Vagina (tissue), 2 donors: ENCODE data around the gene IGF2BP1. TPM values are rescaled to one million over a fixed set of nuclear protein-coding genes. Genes with fewer than 3 reads are reported as not detected.

Experiments used
- DNase-seq, 2 donors: peaks; one replicate each; pipeline ENCODE4 v3.0.0-alpha.2; 2017; ENCODE audit errors: extremely low spot score in 2 of 2
- H3K27ac ChIP-seq: fragments of 200-600 bp; sonication (generic); one replicate; pipeline ENCODE4 v1.5.1; 2019
- H3K27me3 ChIP-seq: fragments of 200-600 bp; sonication (generic); one replicate; pipeline ENCODE4 v1.5.1; 2019
- H3K36me3 ChIP-seq, 2 donors: fragments of 200-600 bp; sonication (generic); one replicate each; pipeline ENCODE4 v1.5.1; 2017 to 2019
- H3K4me1 ChIP-seq: fragments of 200-600 bp; sonication (generic); one replicate; pipeline ENCODE4 v1.5.1; 2019
- H3K4me3 ChIP-seq, 2 donors: fragments of 200-600 bp; sonication (generic); 1 replicate in 1 of 2; 2 replicates in 1 of 2; pipeline ENCODE4 v1.5.1; 2016 to 2019
- H3K9me3 ChIP-seq: fragments of 200-600 bp; sonication (generic); one replicate; pipeline ENCODE4 v1.5.1; 2019
- POLR2A ChIP-seq, 2 donors: fragments of 450-650 bp; IDR thresholded peaks; one replicate each; pipeline ENCODE4 v1.6.1; 2017; ENCODE audit warnings: antibody characterized with exemption in 2 of 2, mild to moderate bottlenecking in 2 of 2, moderate library complexity in 2 of 2
- POLR2AphosphoS5 ChIP-seq, 2 donors: sonication (generic); formaldehyde crosslinking; IDR thresholded peaks; one replicate each; pipeline ENCODE4 v1.9.0; 2017; ENCODE audit warnings: antibody characterized with exemption in 2 of 2, mild to moderate bottlenecking in 2 of 2, low read depth in 1 of 2; ENCODE audit not compliant: insufficient read depth in 1 of 2
- intact Hi-C: fragments of 100-400 bp; cut with DNase I; formaldehyde crosslinking; loops from one replicate; pipeline ENCODE4 v1.15.1; 2023
- total RNA-seq: library from RNA; depleted of rRNA; stranded (reverse); fragments of >200 nt; gene quantifications from one replicate; pipeline ENCODE4 v1.2.3, GENCODE V29; 2016
- TF ChIP-seq, protein P1 (sequence below), 3 experiments: fragments of 450-650 bp in 2 of 3; fragments of 200-600 bp in 1 of 3; sonication (generic) in 1 of 3; IDR thresholded peaks; one replicate each; pipeline ENCODE4 v1.5.1; 2017 to 2019; ENCODE audit warnings: antibody characterized with exemption in 3 of 3, mild to moderate bottlenecking in 2 of 3, moderate library complexity in 2 of 3

The IGF2BP1 gene
- total RNA-seq, 1 donor from 2014 or later, result not detected

DNA sequence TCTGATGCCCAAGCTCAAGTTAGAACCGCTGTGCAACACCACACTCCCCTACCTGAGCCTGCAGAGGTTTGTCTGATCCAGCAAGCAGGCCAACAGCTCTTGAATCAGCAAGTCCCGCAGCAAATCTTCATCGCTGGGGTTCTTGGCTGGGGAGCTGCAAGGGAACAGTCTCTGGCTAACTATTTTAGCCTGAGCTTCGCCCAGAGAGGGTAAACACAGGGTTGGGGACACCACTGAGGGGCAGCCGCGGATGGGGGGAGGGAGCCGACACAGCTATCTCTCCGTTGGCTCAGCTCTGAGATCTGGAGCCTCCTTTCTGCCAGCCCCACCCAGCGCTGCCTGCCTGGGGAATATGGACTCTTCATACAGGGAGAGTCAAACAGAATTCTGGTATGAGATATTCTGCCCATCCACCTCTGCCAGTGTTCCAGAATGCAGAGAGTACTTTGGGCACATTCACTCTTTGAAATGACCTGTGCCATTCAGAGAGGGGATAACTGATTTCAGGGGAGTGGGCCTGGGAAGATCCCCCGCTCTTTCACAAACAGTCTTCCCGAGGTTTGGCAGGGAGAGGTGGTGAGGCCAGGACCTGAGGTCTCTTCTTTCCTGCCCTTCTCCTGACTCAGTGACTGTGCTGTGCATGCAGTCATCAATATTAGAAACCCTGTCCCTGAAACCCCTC lies 36.2 kb upstream of the IGF2BP1 start:
- no peak overlapping the region for H3K4me3 ChIP-seq
- TF ChIP-seq POLR2A (IDR thresholded peaks at IDR 0.05) (no peak), POLR2AphosphoS5 (IDR thresholded peaks at IDR 0.05; ENCODE audit: insufficient read depth in 1 of 2, low read depth in 1 of 2) (no peak)
- TF ChIP-seq, protein P1, sequence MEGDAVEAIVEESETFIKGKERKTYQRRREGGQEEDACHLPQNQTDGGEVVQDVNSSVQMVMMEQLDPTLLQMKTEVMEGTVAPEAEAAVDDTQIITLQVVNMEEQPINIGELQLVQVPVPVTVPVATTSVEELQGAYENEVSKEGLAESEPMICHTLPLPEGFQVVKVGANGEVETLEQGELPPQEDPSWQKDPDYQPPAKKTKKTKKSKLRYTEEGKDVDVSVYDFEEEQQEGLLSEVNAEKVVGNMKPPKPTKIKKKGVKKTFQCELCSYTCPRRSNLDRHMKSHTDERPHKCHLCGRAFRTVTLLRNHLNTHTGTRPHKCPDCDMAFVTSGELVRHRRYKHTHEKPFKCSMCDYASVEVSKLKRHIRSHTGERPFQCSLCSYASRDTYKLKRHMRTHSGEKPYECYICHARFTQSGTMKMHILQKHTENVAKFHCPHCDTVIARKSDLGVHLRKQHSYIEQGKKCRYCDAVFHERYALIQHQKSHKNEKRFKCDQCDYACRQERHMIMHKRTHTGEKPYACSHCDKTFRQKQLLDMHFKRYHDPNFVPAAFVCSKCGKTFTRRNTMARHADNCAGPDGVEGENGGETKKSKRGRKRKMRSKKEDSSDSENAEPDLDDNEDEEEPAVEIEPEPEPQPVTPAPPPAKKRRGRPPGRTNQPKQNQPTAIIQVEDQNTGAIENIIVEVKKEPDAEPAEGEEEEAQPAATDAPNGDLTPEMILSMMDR (IDR thresholded peaks at IDR 0.05), result no peak
- H3K27ac ChIP-seq, result no peak overlapping the region
- H3K4me1 ChIP-seq, result no peaks in the 10 kb centered on the region
- no peaks in the 10 kb centered on the region for H3K9me3 ChIP-seq
- no peaks in the 10 kb centered on the region for H3K27me3 ChIP-seq
- no peak for DNase-seq
- no peaks in the 10 kb centered on the region for H3K36me3 ChIP-seq
- intact Hi-C loops, result loop anchor here (10.0 kb wide), 1 partner anchor 64 kb away; no protein-coding TSS in a partner anchor

GRCh38 chr17:48961516-48962233 lies 35.5 kb upstream of the IGF2BP1 start:
- H3K4me1 ChIP-seq, result no peaks in the 10 kb centered on the region
- intact Hi-C loops, result loop anchor here (10.0 kb wide), 1 partner anchor 63 kb away; no protein-coding TSS in a partner anchor
- no peak overlapping the region for H3K4me3 ChIP-seq
- no peaks in the 10 kb centered on the region for H3K9me3 ChIP-seq
- no peaks in the 10 kb centered on the region for H3K27me3 ChIP-seq
- H3K27ac ChIP-seq, result no peak overlapping the region
- TF ChIP-seq POLR2AphosphoS5 (IDR thresholded peaks at IDR 0.05; ENCODE audit: insufficient read depth in 1 of 2, low read depth in 1 of 2), result no peak
- no peak for TF ChIP-seq POLR2A (IDR thresholded peaks at IDR 0.05)
- TF ChIP-seq, protein P1 (IDR thresholded peaks at IDR 0.05), result no peak
- no peaks in the 10 kb centered on the region for H3K36me3 ChIP-seq
- no peak for DNase-seq

- Histone ChIP-seq H3K4me1 (peaks cover 13% of the 10 kb centered on the region), H3K27me3 (no peaks in the 10 kb centered on the region), H3K27ac (no peak overlapping the region), H3K4me3 (no peak overlapping the region), H3K9me3 (no peaks in the 10 kb centered on the region), H3K36me3 (no peaks in the 10 kb centered on the region)
- DNase-seq, result no peak
- TF ChIP-seq POLR2A (IDR thresholded peaks at IDR 0.05), result no peak
- no peak for TF ChIP-seq POLR2AphosphoS5 (IDR thresholded peaks at IDR 0.05; ENCODE audit: insufficient read depth in 1 of 2, low read depth in 1 of 2)
- TF ChIP-seq, protein P1 (IDR thresholded peaks at IDR 0.05), result no peak
- intact Hi-C loops, result loop anchor here (5.0 kb wide), 1 partner anchor 733 kb away; no protein-coding TSS in a partner anchor
Observed at GRCh38 chr17:48970224-48970623, 27.0 kb upstream of the IGF2BP1 start.

- Histone ChIP-seq H3K36me3 (no peaks in the 10 kb centered on the region), H3K4me1 (peaks cover 13% of the 10 kb centered on the region), H3K27me3 (no peaks in the 10 kb centered on the region), H3K27ac (no peak overlapping the region), H3K9me3 (no peaks in the 10 kb centered on the region), H3K4me3 (no peak overlapping the region)
- TF ChIP-seq, protein P1 (IDR thresholded peaks at IDR 0.05), result no peak
- TF ChIP-seq POLR2AphosphoS5 (IDR thresholded peaks at IDR 0.05; ENCODE audit: insufficient read depth in 1 of 2, low read depth in 1 of 2), result no peak
- no peak for TF ChIP-seq POLR2A (IDR thresholded peaks at IDR 0.05)
- intact Hi-C loops, result loop anchor here (5.0 kb wide), 1 partner anchor 734 kb away; no protein-coding TSS in a partner anchor
- no peak for DNase-seq
Observed at GRCh38 chr17:48970865-48971687, 26.1 kb upstream of the IGF2BP1 start.
